Mesendoderm (in vitro differentiated cells): ENCODE data around the gene ADAM12.

Source experiments
- DNase-seq: peaks from one replicate; pipeline ENCODE4 v3.0.0; 2013
- H2AK5ac ChIP-seq: 2 replicates; pipeline ENCODE4 v1.6.1; 2013; ENCODE audit warnings: low read length, inconsistent platforms
- H2BK120ac ChIP-seq: 2 replicates; pipeline ENCODE4 v1.6.1; 2013; ENCODE audit warnings: low read depth, mild to moderate bottlenecking, low read length, moderate library complexity, mixed read lengths
- H2BK15ac ChIP-seq: replicated peaks from 2 replicates; pipeline ENCODE4 v1.6.1; 2013; ENCODE audit warnings: low read depth, mild to moderate bottlenecking, moderate library complexity
- H2BK5ac ChIP-seq: 2 replicates; pipeline ENCODE4 v1.6.1; 2013; ENCODE audit warnings: low read length, inconsistent platforms
- H3K18ac ChIP-seq: 2 replicates; pipeline ENCODE4 v1.6.1; 2013; ENCODE audit warnings: mild to moderate bottlenecking, low read length, mixed read lengths
- H3K23ac ChIP-seq: one replicate; pipeline ENCODE4 v1.6.1; 2013; ENCODE audit warnings: low read length
- H3K27ac ChIP-seq: 2 replicates; pipeline ENCODE4 v1.5.1; 2013; ENCODE audit warnings: low read depth, mild to moderate bottlenecking, inconsistent platforms, low read length, moderate library complexity
- H3K27me3 ChIP-seq: 2 replicates; pipeline ENCODE4 v1.6.1; 2013; ENCODE audit warnings: low read length, control low read depth, mild to moderate bottlenecking, inconsistent platforms; ENCODE audit not compliant: insufficient read depth, poor library complexity
- H3K36me3 ChIP-seq: 2 replicates; pipeline ENCODE4 v1.6.1; 2013; ENCODE audit warnings: low read length, inconsistent platforms; ENCODE audit not compliant: control insufficient read depth, insufficient read depth
- H3K4ac ChIP-seq: one replicate; pipeline ENCODE4 v1.6.1; 2013; ENCODE audit warnings: low read depth, mild to moderate bottlenecking, low read length, moderate library complexity
- H3K4me1 ChIP-seq: 2 replicates; pipeline ENCODE4 v1.6.1; 2013; ENCODE audit warnings: low read depth, low read length, inconsistent platforms; ENCODE audit not compliant: control insufficient read depth
- H3K4me2 ChIP-seq: 2 replicates; pipeline ENCODE4 v1.6.1; 2013; ENCODE audit warnings: low read length
- H3K4me3 ChIP-seq: 2 replicates; pipeline ENCODE4 v1.5.1; 2013; ENCODE audit warnings: mild to moderate bottlenecking, low read length
- H3K56ac ChIP-seq: one replicate; pipeline ENCODE4 v1.6.1; 2013; ENCODE audit warnings: low read length
- H3K79me1 ChIP-seq: 2 replicates; pipeline ENCODE4 v1.6.1; 2013; ENCODE audit warnings: low read length, inconsistent platforms
- H3K79me2 ChIP-seq: 2 replicates; pipeline ENCODE4 v1.6.1; 2013; ENCODE audit warnings: mild to moderate bottlenecking, low read length; ENCODE audit not compliant: control insufficient read depth, insufficient read depth
- H3K9ac ChIP-seq: 2 replicates; pipeline ENCODE4 v1.6.1; 2013; ENCODE audit warnings: low read length, inconsistent platforms
- H4K5ac ChIP-seq: one replicate; pipeline ENCODE4 v1.6.1; 2013; ENCODE audit warnings: low read length
- H4K8ac ChIP-seq: one replicate; pipeline ENCODE4 v1.6.1; 2013; ENCODE audit warnings: low read depth, mild to moderate bottlenecking, control low read depth, low read length, moderate library complexity
- WGBS: extraction: QIAGEN DNeasy Blood & Tissue Kit; methylation state at CpG from one replicate; pipeline ENCODE4 v1.1.7; 2013; ENCODE audit warnings: low lambda C conversion rate, missing lambda C conversion rate; ENCODE audit not compliant: insufficient coverage; ENCODE audit errors: extremely low coverage; 5-methylcytosine and 5-hydroxymethylcytosine counted together

Gene ADAM12

GRCh38 chr10:126198681-126199080 is 189.6 kb downstream of the ADAM12 start:
- Histone ChIP-seq H2BK5ac (no peak overlapping the region), H3K56ac (no peak overlapping the region), H3K9ac (no peak overlapping the region), H3K4me3 (no peak overlapping the region), H3K27ac (no peak overlapping the region), H2BK15ac (no peak overlapping the region), H4K5ac (no peak overlapping the region), H3K79me1 (no peaks in the 10 kb centered on the region), H3K79me2 (no peaks in the 10 kb centered on the region), H2AK5ac (no peak overlapping the region), H3K23ac (no peak overlapping the region), H2BK120ac (no peak overlapping the region), H3K18ac (no peak overlapping the region), H4K8ac (no peak overlapping the region), H3K4ac (no peak overlapping the region), H3K27me3 (no peaks in the 10 kb centered on the region), H3K4me1 (no peaks in the 10 kb centered on the region), H3K4me2 (no peak overlapping the region), H3K36me3 (no peaks in the 10 kb centered on the region)
- no peak for DNase-seq

- no peaks in the 10 kb centered on the region for H3K79me1 ChIP-seq
- no peak overlapping the region for H3K4ac ChIP-seq
- H3K4me3 ChIP-seq, result no peak overlapping the region
- WGBS, result no CpG with 5 or more reads among the region's 9 CpGs
- no peak overlapping the region for H2AK5ac ChIP-seq
- H3K9ac ChIP-seq, result no peak overlapping the region
- no peak overlapping the region for H4K5ac ChIP-seq
- H3K36me3 ChIP-seq, result no peaks in the 10 kb centered on the region
- H3K4me2 ChIP-seq, result no peak overlapping the region
- DNase-seq, result no peak
- H3K56ac ChIP-seq, result no peak overlapping the region
- no peak overlapping the region for H4K8ac ChIP-seq
- no peak overlapping the region for H3K23ac ChIP-seq
- H3K79me2 ChIP-seq, result no peaks in the 10 kb centered on the region
- H3K27me3 ChIP-seq, result no peaks in the 10 kb centered on the region
- no peak overlapping the region for H2BK120ac ChIP-seq
- no peak overlapping the region for H3K18ac ChIP-seq
- H3K4me1 ChIP-seq, result no peaks in the 10 kb centered on the region
- H2BK5ac ChIP-seq, result no peak overlapping the region
- no peak overlapping the region for H2BK15ac ChIP-seq
- H3K27ac ChIP-seq, result no peak overlapping the region
These were observed 191.2 kb downstream of the ADAM12 start for GRCh38 chr10:126197036-126197543.

- WGBS, result no CpG with 5 or more reads among the region's 3 CpGs
- DNase-seq, result no peak
- no peak overlapping the region for H3K9ac ChIP-seq
These were observed 192.0 kb downstream of the ADAM12 start for GRCh38 chr10:126196281-126196680.

GRCh38 chr10:126191192-126191591 is 197.1 kb downstream of the ADAM12 start:
- no peak overlapping the region for H3K23ac ChIP-seq
- WGBS, result no CpG with 5 or more reads among the region's 4 CpGs

More at GRCh38 chr10:126196281-126196680, 192.0 kb downstream of the ADAM12 start:
- Histone ChIP-seq H3K79me1 (no peaks in the 10 kb centered on the region), H2BK15ac (no peak overlapping the region), H3K36me3 (no peaks in the 10 kb centered on the region), H3K79me2 (no peaks in the 10 kb centered on the region), H3K23ac (no peak overlapping the region), H2BK5ac (no peak overlapping the region), H2BK120ac (no peak overlapping the region), H3K27ac (no peak overlapping the region), H3K4me1 (no peaks in the 10 kb centered on the region), H2AK5ac (no peak overlapping the region), H3K18ac (peak overlapping the region; percentile 43), H3K27me3 (no peaks in the 10 kb centered on the region), H3K4ac (no peak overlapping the region), H4K5ac (no peak overlapping the region), H3K4me2 (no peak overlapping the region), H3K4me3 (no peak overlapping the region), H4K8ac (no peak overlapping the region), H3K56ac (no peak overlapping the region)

GRCh38 chr10:126188679-126189200 is 199.5 kb downstream of the ADAM12 start:
- no peak overlapping the region for H2BK15ac ChIP-seq

More at GRCh38 chr10:126191192-126191591, 197.1 kb downstream of the ADAM12 start:
- Histone ChIP-seq H3K27me3 (no peaks in the 10 kb centered on the region), H3K36me3 (no peaks in the 10 kb centered on the region), H3K18ac (no peak overlapping the region), H2BK15ac (no peak overlapping the region), H4K5ac (no peak overlapping the region), H3K4me1 (no peaks in the 10 kb centered on the region), H2BK120ac (no peak overlapping the region), H4K8ac (no peak overlapping the region), H3K4me3 (no peak overlapping the region), H3K56ac (no peak overlapping the region), H3K27ac (no peak overlapping the region), H3K4me2 (no peak overlapping the region), H2AK5ac (no peak overlapping the region), H3K4ac (no peak overlapping the region), H2BK5ac (no peak overlapping the region), H3K79me2 (no peaks in the 10 kb centered on the region), H3K9ac (no peak overlapping the region), H3K79me1 (no peaks in the 10 kb centered on the region)
- DNase-seq, result no peak

GRCh38 chr10:126187399-126187798 is 200.9 kb downstream of the ADAM12 start:
- H3K79me1 ChIP-seq, result no peaks in the 10 kb centered on the region
- H3K9ac ChIP-seq, result no peak overlapping the region
- no peaks in the 10 kb centered on the region for H3K36me3 ChIP-seq
- no peak overlapping the region for H3K27ac ChIP-seq
- H2BK15ac ChIP-seq, result no peak overlapping the region
- no CpG with 5 or more reads among the region's 5 CpGs for WGBS
- H4K8ac ChIP-seq, result no peak overlapping the region
- no peak overlapping the region for H3K4me2 ChIP-seq
- no peak overlapping the region for H3K18ac ChIP-seq
- H2AK5ac ChIP-seq, result no peak overlapping the region
- no peak overlapping the region for H3K56ac ChIP-seq
- no peak overlapping the region for H4K5ac ChIP-seq
- no peak overlapping the region for H3K4me3 ChIP-seq
- no peaks in the 10 kb centered on the region for H3K27me3 ChIP-seq
- no peak overlapping the region for H2BK120ac ChIP-seq
- peak; percentile 21 for DNase-seq
- H3K79me2 ChIP-seq, result no peaks in the 10 kb centered on the region
- H3K4me1 ChIP-seq, result no peaks in the 10 kb centered on the region
- H2BK5ac ChIP-seq, result no peak overlapping the region
- H3K4ac ChIP-seq, result no peak overlapping the region
- H3K23ac ChIP-seq, result no peak overlapping the region

More at GRCh38 chr10:126188679-126189200, 199.5 kb downstream of the ADAM12 start:
- Histone ChIP-seq H3K4ac (no peak overlapping the region), H3K18ac (no peak overlapping the region), H4K8ac (no peak overlapping the region), H3K56ac (no peak overlapping the region), H3K36me3 (no peaks in the 10 kb centered on the region), H2AK5ac (no peak overlapping the region), H3K79me2 (no peaks in the 10 kb centered on the region), H3K4me2 (no peak overlapping the region), H3K79me1 (no peaks in the 10 kb centered on the region), H4K5ac (no peak overlapping the region), H3K4me1 (no peaks in the 10 kb centered on the region), H3K4me3 (no peak overlapping the region), H2BK120ac (no peak overlapping the region), H3K27ac (no peak overlapping the region), H2BK5ac (no peak overlapping the region), H3K27me3 (no peaks in the 10 kb centered on the region), H3K23ac (no peak overlapping the region), H3K9ac (no peak overlapping the region)
- WGBS, result 100% methylated on average over 1 of the region's 3 CpGs
- no peak for DNase-seq
